Gastroesophageal sphincter (tissue), 3 donors: ENCODE measurements around the gene FGF14.

ENCODE experiments used
- EP300 ChIP-seq: sonication (generic); formaldehyde crosslinking; IDR thresholded peaks from one replicate; pipeline ENCODE4 v1.6.1; 2017; ENCODE audit warnings: antibody characterized with exemption, mild to moderate bottlenecking
- POLR2A ChIP-seq, 2 donors: fragments of 450-650 bp; IDR thresholded peaks; one replicate each; pipeline ENCODE4 v1.6.1; 2017; ENCODE audit warnings: antibody characterized with exemption in 2 of 2, mild to moderate bottlenecking in 2 of 2, moderate library complexity in 1 of 2
- POLR2AphosphoS5 ChIP-seq: sonication (generic); formaldehyde crosslinking; IDR thresholded peaks from one replicate; pipeline ENCODE4 v1.6.1; 2017; ENCODE audit warnings: antibody characterized with exemption
- TF ChIP-seq, protein P1 (sequence below), 4 experiments: fragments of 200-600 bp in 2 of 4; fragments of 450-650 bp in 2 of 4; sonication (generic) in 1 of 4; IDR thresholded peaks; one replicate each; pipeline ENCODE4 v1.5.1; 2017 to 2019; ENCODE audit warnings: antibody characterized with exemption in 4 of 4, mild to moderate bottlenecking in 2 of 4, moderate library complexity in 2 of 4

DNA sequence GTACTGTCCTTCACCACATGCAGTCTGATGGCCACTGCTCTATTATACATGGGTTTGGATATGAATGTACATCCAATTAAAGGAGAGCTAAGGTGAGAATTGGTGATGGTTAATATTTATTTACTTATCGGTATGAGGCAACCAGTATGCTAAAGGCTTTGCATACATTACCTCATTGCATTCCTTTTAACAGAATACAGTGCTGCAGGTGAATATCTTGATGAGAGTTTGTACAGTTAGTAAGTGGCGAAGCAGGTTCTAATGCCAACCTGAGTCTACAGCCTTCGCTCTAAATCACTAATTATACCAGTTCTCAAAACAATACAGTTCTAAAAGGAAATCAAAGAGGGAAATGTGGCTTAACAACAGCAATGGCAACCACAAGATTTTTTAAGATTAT lies 665.3 kb downstream of the FGF14 start:
- TF ChIP-seq, protein P1, sequence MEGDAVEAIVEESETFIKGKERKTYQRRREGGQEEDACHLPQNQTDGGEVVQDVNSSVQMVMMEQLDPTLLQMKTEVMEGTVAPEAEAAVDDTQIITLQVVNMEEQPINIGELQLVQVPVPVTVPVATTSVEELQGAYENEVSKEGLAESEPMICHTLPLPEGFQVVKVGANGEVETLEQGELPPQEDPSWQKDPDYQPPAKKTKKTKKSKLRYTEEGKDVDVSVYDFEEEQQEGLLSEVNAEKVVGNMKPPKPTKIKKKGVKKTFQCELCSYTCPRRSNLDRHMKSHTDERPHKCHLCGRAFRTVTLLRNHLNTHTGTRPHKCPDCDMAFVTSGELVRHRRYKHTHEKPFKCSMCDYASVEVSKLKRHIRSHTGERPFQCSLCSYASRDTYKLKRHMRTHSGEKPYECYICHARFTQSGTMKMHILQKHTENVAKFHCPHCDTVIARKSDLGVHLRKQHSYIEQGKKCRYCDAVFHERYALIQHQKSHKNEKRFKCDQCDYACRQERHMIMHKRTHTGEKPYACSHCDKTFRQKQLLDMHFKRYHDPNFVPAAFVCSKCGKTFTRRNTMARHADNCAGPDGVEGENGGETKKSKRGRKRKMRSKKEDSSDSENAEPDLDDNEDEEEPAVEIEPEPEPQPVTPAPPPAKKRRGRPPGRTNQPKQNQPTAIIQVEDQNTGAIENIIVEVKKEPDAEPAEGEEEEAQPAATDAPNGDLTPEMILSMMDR (IDR thresholded peaks at IDR 0.05) = no peak
- no peak for TF ChIP-seq POLR2A (IDR thresholded peaks at IDR 0.05)
- TF ChIP-seq POLR2AphosphoS5 = no peak
- TF ChIP-seq EP300 = no peak
